ENCODE data around the gene POU1F1.

POU1F1 gene

DNA sequence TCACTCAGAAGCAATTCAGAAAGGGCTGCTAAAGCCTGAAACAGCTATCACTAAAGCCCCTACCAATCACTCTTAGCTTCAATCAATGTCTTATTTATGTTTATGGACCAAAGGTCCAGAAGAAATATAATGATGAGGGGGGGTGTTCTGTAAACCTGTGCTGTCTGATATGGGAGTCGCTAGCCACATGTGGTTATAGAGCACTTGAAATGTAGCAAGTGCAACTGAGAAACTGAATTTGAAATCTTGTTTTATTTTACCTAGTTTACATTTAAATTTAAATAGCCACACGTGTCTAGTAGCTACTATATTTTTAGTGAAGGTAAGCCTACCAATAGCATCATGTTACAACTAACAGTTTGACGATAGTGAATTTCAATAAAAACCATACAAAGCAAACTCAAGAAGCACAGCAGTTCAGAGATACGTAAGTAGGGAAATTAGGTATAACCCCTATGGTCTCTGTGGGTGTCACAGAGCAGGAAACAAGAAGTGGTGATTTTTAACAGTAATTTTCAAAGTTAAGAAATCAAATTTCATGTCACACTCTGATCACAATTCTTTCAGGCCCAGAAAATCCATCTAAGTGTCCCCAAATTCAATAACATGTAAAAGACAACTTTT, 3.6 kb downstream of the POU1F1 start:
- DNase-seq (ENCODE audit: low read depth, low spot score): no peak
- H3K9ac ChIP-seq (ENCODE audit: insufficient read length, low read depth): no peak overlapping the region
- no peaks in the 10 kb centered on the region for H3K36me3 ChIP-seq (ENCODE audit: insufficient read depth, insufficient read length, low read length)
- no peak overlapping the region for H3K4me3 ChIP-seq (ENCODE audit: insufficient read length, low read depth)
- H3K27me3 ChIP-seq (ENCODE audit: insufficient read depth, insufficient read length): no peaks in the 10 kb centered on the region
- no peaks in the 10 kb centered on the region for H3K9me3 ChIP-seq (ENCODE audit: insufficient read depth, low read length)
- no peaks in the 10 kb centered on the region for H3K4me1 ChIP-seq (ENCODE audit: insufficient read depth, insufficient read length)
- no peak for TF ChIP-seq YY1 (IDR thresholded peaks at IDR 0.05; ENCODE audit: insufficient read depth, insufficient read length)
- TF ChIP-seq SUZ12 (IDR thresholded peaks at IDR 0.05; ENCODE audit: extremely low read depth, insufficient read depth, insufficient read length): no peak
- no peak for TF ChIP-seq ZNF274 (IDR thresholded peaks at IDR 0.05; ENCODE audit: low read depth, low read length)

DNA sequence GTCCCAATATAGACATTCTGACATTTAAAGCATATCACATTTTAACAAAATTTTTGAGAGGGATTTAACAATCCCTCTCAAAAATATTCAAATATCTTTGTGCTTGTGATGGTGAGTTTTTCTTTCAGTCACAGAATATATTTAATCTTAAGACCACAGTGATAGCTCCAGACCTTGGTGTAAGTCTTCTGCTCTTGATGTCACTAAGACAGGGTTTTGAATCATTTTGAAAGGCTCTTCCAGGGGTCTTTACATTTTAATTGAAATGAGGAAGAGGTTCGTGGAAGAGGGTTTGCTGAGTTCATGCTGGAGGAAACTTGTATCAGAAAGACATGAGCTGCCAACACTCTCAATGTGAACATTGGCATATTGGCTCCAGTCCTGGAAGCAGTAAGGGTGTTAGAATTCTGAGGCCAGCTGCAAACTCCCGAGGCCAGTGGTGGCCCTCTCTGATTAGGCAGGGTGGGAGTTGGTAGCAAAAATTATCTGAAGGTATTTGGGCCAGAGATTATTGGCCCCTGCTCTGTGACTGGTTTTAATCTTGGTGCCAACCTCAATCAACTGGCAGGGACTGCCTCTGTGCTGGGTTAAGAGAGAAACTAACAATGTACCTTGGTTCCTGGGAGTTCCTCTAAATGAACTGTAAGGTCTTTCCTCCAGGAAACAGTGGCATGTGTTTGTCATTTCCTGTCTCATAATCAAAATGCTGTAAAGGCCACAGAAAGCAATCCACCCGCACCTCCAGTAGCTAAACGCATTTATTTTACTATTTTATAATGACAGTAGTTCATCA, 5.3 kb downstream of the POU1F1 start:
- no peak for TF ChIP-seq ZNF274 (IDR thresholded peaks at IDR 0.05; ENCODE audit: low read depth, low read length)
- no peak for TF ChIP-seq SUZ12 (IDR thresholded peaks at IDR 0.05; ENCODE audit: extremely low read depth, insufficient read depth, insufficient read length)
- no peak for TF ChIP-seq YY1 (IDR thresholded peaks at IDR 0.05; ENCODE audit: insufficient read depth, insufficient read length)
- DNase-seq (ENCODE audit: low read depth, low spot score): no peak
- Histone ChIP-seq H3K36me3 (ENCODE audit: insufficient read depth, insufficient read length, low read length) (no peaks in the 10 kb centered on the region), H3K9ac (ENCODE audit: insufficient read length, low read depth) (no peak overlapping the region), H3K4me1 (ENCODE audit: insufficient read depth, insufficient read length) (no peaks in the 10 kb centered on the region), H3K9me3 (ENCODE audit: insufficient read depth, low read length) (no peaks in the 10 kb centered on the region), H3K27me3 (ENCODE audit: insufficient read depth, insufficient read length) (no peaks in the 10 kb centered on the region), H3K4me3 (ENCODE audit: insufficient read length, low read depth) (no peak overlapping the region)

DNA sequence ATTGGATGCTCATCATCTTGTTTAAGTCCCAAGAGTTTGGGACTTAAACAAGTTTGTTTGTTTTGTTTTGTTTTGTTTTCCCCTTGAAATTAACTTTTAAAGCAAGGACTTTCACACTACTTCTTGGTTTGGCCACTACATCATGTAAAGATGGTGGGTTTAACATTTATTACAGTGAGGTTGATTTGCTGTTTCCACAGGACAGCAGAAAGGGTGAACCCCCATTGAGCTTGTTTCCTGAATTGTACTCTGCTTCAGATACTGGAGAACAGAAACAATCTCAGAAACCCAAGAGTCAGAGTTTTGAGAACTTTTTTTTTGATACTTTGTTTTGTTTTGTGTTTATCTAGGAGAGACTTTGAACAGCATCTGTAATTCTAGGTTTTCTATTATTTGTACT, 6.7 kb downstream of the POU1F1 start:
- Histone ChIP-seq H3K27me3 (ENCODE audit: insufficient read depth, insufficient read length) (no peaks in the 10 kb centered on the region), H3K36me3 (ENCODE audit: insufficient read depth, insufficient read length, low read length) (no peaks in the 10 kb centered on the region), H3K9me3 (ENCODE audit: insufficient read depth, low read length) (no peaks in the 10 kb centered on the region), H3K4me1 (ENCODE audit: insufficient read depth, insufficient read length) (no peaks in the 10 kb centered on the region), H3K4me3 (ENCODE audit: insufficient read length, low read depth) (no peak overlapping the region), H3K9ac (ENCODE audit: insufficient read length, low read depth) (no peak overlapping the region)
- DNase-seq (ENCODE audit: low read depth, low spot score): no peak
- TF ChIP-seq ZNF274 (IDR thresholded peaks at IDR 0.05; ENCODE audit: low read depth, low read length) (no peak), SUZ12 (IDR thresholded peaks at IDR 0.05; ENCODE audit: extremely low read depth, insufficient read depth, insufficient read length) (no peak), YY1 (IDR thresholded peaks at IDR 0.05; ENCODE audit: insufficient read depth, insufficient read length) (no peak)

GRCh38 chr3:87268646-87269211, 7.7 kb downstream of the POU1F1 start:
- no peak for TF ChIP-seq YY1 (IDR thresholded peaks at IDR 0.05; ENCODE audit: insufficient read depth, insufficient read length)
- no peak for TF ChIP-seq SUZ12 (IDR thresholded peaks at IDR 0.05; ENCODE audit: extremely low read depth, insufficient read depth, insufficient read length)
- no peak for TF ChIP-seq ZNF274 (IDR thresholded peaks at IDR 0.05; ENCODE audit: low read depth, low read length)
- H3K4me1 ChIP-seq (ENCODE audit: insufficient read depth, insufficient read length): no peaks in the 10 kb centered on the region
- H3K9ac ChIP-seq (ENCODE audit: insufficient read length, low read depth): no peak overlapping the region
- no peaks in the 10 kb centered on the region for H3K27me3 ChIP-seq (ENCODE audit: insufficient read depth, insufficient read length)
- no peak for DNase-seq (ENCODE audit: low read depth, low spot score)
- H3K36me3 ChIP-seq (ENCODE audit: insufficient read depth, insufficient read length, low read length): no peaks in the 10 kb centered on the region
- no peaks in the 10 kb centered on the region for H3K9me3 ChIP-seq (ENCODE audit: insufficient read depth, low read length)
- H3K4me3 ChIP-seq (ENCODE audit: insufficient read length, low read depth): no peak overlapping the region

- DNase-seq (ENCODE audit: low read depth, low spot score): no peak
- TF ChIP-seq ZNF274 (IDR thresholded peaks at IDR 0.05; ENCODE audit: low read depth, low read length) (no peak), YY1 (IDR thresholded peaks at IDR 0.05; ENCODE audit: insufficient read depth, insufficient read length) (no peak), SUZ12 (IDR thresholded peaks at IDR 0.05; ENCODE audit: extremely low read depth, insufficient read depth, insufficient read length) (no peak)
- Histone ChIP-seq H3K9ac (ENCODE audit: insufficient read length, low read depth) (no peak overlapping the region), H3K36me3 (ENCODE audit: insufficient read depth, insufficient read length, low read length) (no peaks in the 10 kb centered on the region), H3K27me3 (ENCODE audit: insufficient read depth, insufficient read length) (no peaks in the 10 kb centered on the region), H3K4me3 (ENCODE audit: insufficient read length, low read depth) (no peak overlapping the region), H3K4me1 (ENCODE audit: insufficient read depth, insufficient read length) (no peaks in the 10 kb centered on the region), H3K9me3 (ENCODE audit: insufficient read depth, low read length) (no peaks in the 10 kb centered on the region)
Observed at GRCh38 chr3:87267953-87268645, 8.3 kb downstream of the POU1F1 start.

DNA sequence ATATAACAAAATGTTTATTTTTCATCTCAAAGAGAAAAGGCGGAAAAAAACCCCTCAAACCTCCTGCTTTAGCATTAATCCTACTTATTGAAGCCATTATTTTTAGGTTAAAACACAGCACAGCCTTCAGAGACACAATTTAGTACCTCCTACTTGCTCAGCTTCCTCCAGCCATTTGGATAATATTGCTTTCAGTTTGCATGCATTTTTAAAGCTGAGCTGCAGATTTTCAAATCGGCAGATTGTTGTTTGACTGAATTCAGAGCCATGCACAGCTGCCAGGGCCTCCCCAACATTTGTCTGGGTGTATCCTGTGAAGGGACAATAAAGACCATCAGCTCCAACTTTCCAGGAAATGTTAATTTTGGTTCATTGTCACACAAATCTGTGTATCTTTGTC, 14.5 kb downstream of the POU1F1 start:
- Histone ChIP-seq H3K4me1 (ENCODE audit: insufficient read depth, insufficient read length) (no peaks in the 10 kb centered on the region), H3K27me3 (ENCODE audit: insufficient read depth, insufficient read length) (no peaks in the 10 kb centered on the region), H3K36me3 (ENCODE audit: insufficient read depth, insufficient read length, low read length) (no peaks in the 10 kb centered on the region), H3K9ac (ENCODE audit: insufficient read length, low read depth) (no peak overlapping the region), H3K9me3 (ENCODE audit: insufficient read depth, low read length) (no peaks in the 10 kb centered on the region), H3K4me3 (ENCODE audit: insufficient read length, low read depth) (no peak overlapping the region)
- no peak for TF ChIP-seq SUZ12 (IDR thresholded peaks at IDR 0.05; ENCODE audit: extremely low read depth, insufficient read depth, insufficient read length)
- TF ChIP-seq YY1 (IDR thresholded peaks at IDR 0.05; ENCODE audit: insufficient read depth, insufficient read length): no peak
- TF ChIP-seq ZNF274 (IDR thresholded peaks at IDR 0.05; ENCODE audit: low read depth, low read length): no peak
- no peak for DNase-seq (ENCODE audit: low read depth, low spot score)

DNA sequence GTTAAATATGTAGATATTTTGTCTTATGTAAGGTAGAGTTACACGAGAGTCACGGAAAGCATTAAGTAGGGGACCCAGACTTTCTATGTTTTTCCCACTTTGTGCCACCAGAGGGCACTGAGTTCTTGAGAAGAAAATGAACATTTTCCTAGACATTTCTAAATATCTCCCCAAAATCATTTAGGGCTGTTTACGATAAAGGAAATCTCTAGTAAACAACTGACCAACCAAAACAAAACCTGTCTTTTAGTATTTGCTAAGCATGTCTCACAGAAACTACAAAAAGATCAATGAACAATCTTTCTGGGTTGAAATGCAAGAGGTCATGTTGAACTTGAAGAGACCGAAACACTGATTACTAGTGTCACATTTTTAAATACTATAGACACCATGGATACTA, 16.1 kb downstream of the POU1F1 start:
- Histone ChIP-seq H3K27me3 (ENCODE audit: insufficient read depth, insufficient read length) (no peaks in the 10 kb centered on the region), H3K9ac (ENCODE audit: insufficient read length, low read depth) (no peak overlapping the region), H3K4me1 (ENCODE audit: insufficient read depth, insufficient read length) (no peaks in the 10 kb centered on the region), H3K9me3 (ENCODE audit: insufficient read depth, low read length) (no peaks in the 10 kb centered on the region), H3K4me3 (ENCODE audit: insufficient read length, low read depth) (no peak overlapping the region), H3K36me3 (ENCODE audit: insufficient read depth, insufficient read length, low read length) (no peaks in the 10 kb centered on the region)
- TF ChIP-seq YY1 (IDR thresholded peaks at IDR 0.05; ENCODE audit: insufficient read depth, insufficient read length) (no peak), SUZ12 (IDR thresholded peaks at IDR 0.05; ENCODE audit: extremely low read depth, insufficient read depth, insufficient read length) (no peak)
- DNase-seq (ENCODE audit: low read depth, low spot score): peak; percentile 28

All from NT2/D1 (cell line).